Motor neuron (in vitro differentiated cells): ENCODE measurements around the gene PHF20. TPM values are rescaled to one million over a fixed set of nuclear protein-coding genes. Genes with fewer than 3 reads are reported as not detected.
A peak's percentile ranks its signal among the peaks of the same experiment; 100 is the strongest.
"Not testable (repeated sequence)": the region's sequence is repeated elsewhere in the genome, so short reads cannot be mapped to it uniquely, and the experiment has no call there.

Experiments used
- ATAC-seq, 8 experiments: fragments of 200-7000 bp; cut with Tn5 transposase; replicated peaks in 6 of 8; 2 replicates each; pipeline ENCODE4 v1.8.0; 2021; ENCODE audit warnings: mild to moderate bottlenecking in 8 of 8, moderate library complexity in 8 of 8
- H3K27ac ChIP-seq, 2 donors: fragments of 250-450 bp; sonication (Bioruptor Pico); 2 replicates each; pipeline ENCODE4 v1.9.0; 2021; ENCODE audit warnings: antibody characterized with exemption in 2 of 2, mild to moderate bottlenecking in 2 of 2, moderate library complexity in 1 of 2
- H3K4me1 ChIP-seq, 2 donors: fragments of 250-450 bp; sonication (Bioruptor Pico); replicated peaks in 1 of 2; 2 replicates each; pipeline ENCODE4 v1.6.1; 2021; ENCODE audit warnings: antibody characterized with exemption in 2 of 2, mild to moderate bottlenecking in 2 of 2, moderate library complexity in 1 of 2
- H3K4me3 ChIP-seq, 5 donors: fragments of 250-450 bp; sonication (Bioruptor Pico); 2 replicates each; pipeline ENCODE4 v1.9.0; 2021; ENCODE audit warnings: antibody characterized with exemption in 5 of 5, mild to moderate bottlenecking in 5 of 5, moderate library complexity in 4 of 5
- WGBS, 10 experiments: fragments of 450-650 bp; shearing (Covaris generic); methylation state at CpG; one replicate each; pipeline ENCODE4 v1.0.0; 2022; 5-methylcytosine and 5-hydroxymethylcytosine counted together
- in situ Hi-C, 9 experiments: fragments of 400-800 bp; cut with MboI; loops; one replicate each; pipeline ENCODE4 v1.15.0; 2021; ENCODE audit warnings: low sequenced_read_pairs in 9 of 9, low pct_unique_long_range_greater_than_20kb in 2 of 9; ENCODE audit not compliant: unreplicated experiment in 9 of 9
- total RNA-seq, 8 experiments: library from RNA; unstranded; fragments of 300-600 nt; gene quantifications; 2 replicates each; pipeline versions ENCODE4 v1.2.3 to v1.2.4, GENCODE V29; 2022

The PHF20 gene
- total RNA-seq, 8 experiments from 2014 or later = 15.4 to 53.7 (median 31.5) TPM

- no peak overlapping the region for H3K4me3 ChIP-seq
- ATAC-seq = no peak
- in situ Hi-C loops = no loop called here
- H3K4me1 ChIP-seq = no peaks in the 10 kb centered on the region
- no peak overlapping the region for H3K27ac ChIP-seq
- 83 to 100% (median 100%) methylated on average over 1 of the region's 1 CpG; no CpG with 5 or more reads in 1 of the 10 experiments for WGBS, 10 experiments
Observed at GRCh38 chr20:35833241-35833640, 61.4 kb downstream of the PHF20 start.

GRCh38 chr20:35837577-35838195, 65.9 kb downstream of the PHF20 start:
- Histone ChIP-seq H3K27ac (no peak overlapping the region), H3K4me3 (no peak overlapping the region), H3K4me1 (no peaks in the 10 kb centered on the region)
- in situ Hi-C loops = no loop called here
- peak in 1 of 8 experiments; percentile 44 for ATAC-seq
- WGBS, 10 experiments = 53 to 100% (median 92%) methylated on average over 1 to 6 of the region's 6 CpGs; no CpG with 5 or more reads in 1 of the 10 experiments

- Histone ChIP-seq H3K4me1 (no peaks in the 10 kb centered on the region), H3K27ac (no peak overlapping the region), H3K4me3 (no peak overlapping the region)
- 76 to 100% (median 89%) methylated on average over 1 to 4 of the region's 4 CpGs; no CpG with 5 or more reads in 2 of the 10 experiments for WGBS, 10 experiments
- in situ Hi-C loops = no loop called here
- no peak for ATAC-seq
Observed at GRCh38 chr20:35838205-35838604, 66.4 kb downstream of the PHF20 start.

- in situ Hi-C loops = no loop called here
- WGBS, 10 experiments = 50 to 100% (median 88%) methylated on average over 1 of the region's 1 CpG; no CpG with 5 or more reads in 2 of the 10 experiments
- Histone ChIP-seq H3K27ac (no peak overlapping the region), H3K4me3 (no peak overlapping the region), H3K4me1 (no peaks in the 10 kb centered on the region)
- ATAC-seq = no peak
Observed at GRCh38 chr20:35839904-35840303, 68.1 kb downstream of the PHF20 start.

- Histone ChIP-seq H3K4me1 (no peaks in the 10 kb centered on the region), H3K4me3 (no peak overlapping the region), H3K27ac (no peak overlapping the region)
- in situ Hi-C loops = no loop called here
- ATAC-seq = peak in 1 of 8 experiments; percentile 57
- WGBS, 10 experiments = 0 to 100% (median 86%) methylated on average over 1 to 2 of the region's 2 CpGs; no CpG with 5 or more reads in 3 of the 10 experiments
Observed at GRCh38 chr20:35840421-35840820, 68.6 kb downstream of the PHF20 start.

- Histone ChIP-seq H3K4me1 (no peaks in the 10 kb centered on the region), H3K27ac (no peak overlapping the region), H3K4me3 (no peak overlapping the region)
- in situ Hi-C loops = no loop called here
- 80 to 100% (median 93%) methylated on average over 1 to 5 of the region's 5 CpGs; no CpG with 5 or more reads in 1 of the 10 experiments for WGBS, 10 experiments
- no peak for ATAC-seq
Observed at GRCh38 chr20:35842361-35842760, 70.5 kb downstream of the PHF20 start.

- H3K27ac ChIP-seq, ATAC-seq, H3K4me1 ChIP-seq, H3K4me3 ChIP-seq, in situ Hi-C loops: not testable (repeated sequence)
- WGBS, 10 experiments = 80 to 100% (median 100%) methylated on average over 1 to 6 of the region's 6 CpGs
Observed at GRCh38 chr20:35843894-35844293, 72.1 kb downstream of the PHF20 start.

- Histone ChIP-seq H3K4me1 (no peaks in the 10 kb centered on the region), H3K4me3 (no peak overlapping the region), H3K27ac (no peak overlapping the region)
- 89 to 100% (median 100%) methylated on average over 1 to 5 of the region's 6 CpGs; no CpG with 5 or more reads in 1 of the 10 experiments for WGBS, 10 experiments
- no peak for ATAC-seq
- in situ Hi-C loops = no loop called here
Observed at GRCh38 chr20:35845561-35845960, 73.7 kb downstream of the PHF20 start.

- Histone ChIP-seq H3K4me3 (no peak overlapping the region), H3K27ac (no peak overlapping the region), H3K4me1 (no peaks in the 10 kb centered on the region)
- ATAC-seq = peak in 2 of 8 experiments; percentile 23 to 25
- in situ Hi-C loops = no loop called here
- WGBS, 10 experiments = 33 to 88% (median 81%) methylated on average over 1 to 4 of the region's 4 CpGs; no CpG with 5 or more reads in 3 of the 10 experiments
Observed at GRCh38 chr20:35849706-35850105, 77.9 kb downstream of the PHF20 start.

GRCh38 chr20:35851659-35852058, 79.8 kb downstream of the PHF20 start:
- H3K4me1 ChIP-seq, H3K4me3 ChIP-seq, H3K27ac ChIP-seq, in situ Hi-C loops, ATAC-seq: not testable (repeated sequence)
- 76 to 100% (median 98%) methylated on average over 1 to 7 of the region's 8 CpGs; no CpG with 5 or more reads in 3 of the 10 experiments for WGBS, 10 experiments

GRCh38 chr20:35854713-35855348, 83.0 kb downstream of the PHF20 start:
- ATAC-seq = no peak
- in situ Hi-C loops = no loop called here
- WGBS, 10 experiments = 96 to 100% (median 100%) methylated on average over 1 to 2 of the region's 2 CpGs; no CpG with 5 or more reads in 4 of the 10 experiments
- no peak overlapping the region for H3K27ac ChIP-seq
- no peaks in the 10 kb centered on the region for H3K4me1 ChIP-seq
- no peak overlapping the region for H3K4me3 ChIP-seq

GRCh38 chr20:35855641-35856040, 83.8 kb downstream of the PHF20 start:
- H3K27ac ChIP-seq, H3K4me1 ChIP-seq, H3K4me3 ChIP-seq, in situ Hi-C loops, ATAC-seq: not testable (repeated sequence)
- 91 to 100% (median 100%) methylated on average over 1 to 4 of the region's 4 CpGs; no CpG with 5 or more reads in 1 of the 10 experiments for WGBS, 10 experiments

GRCh38 chr20:35856866-35857265, 85.1 kb downstream of the PHF20 start:
- Histone ChIP-seq H3K4me3 (no peak overlapping the region), H3K4me1 (no peaks in the 10 kb centered on the region), H3K27ac (no peak overlapping the region)
- in situ Hi-C loops = no loop called here
- WGBS, 10 experiments = 67 to 100% (median 100%) methylated on average over 1 to 4 of the region's 4 CpGs; no CpG with 5 or more reads in 1 of the 10 experiments
- no peak for ATAC-seq
